Globus pallidus (tissue), 1 donor: ENCODE results near the gene PNPLA2.

Source experiments
- DNase-seq: peaks from one replicate; pipeline ENCODE4 v3.0.0-alpha.2; 2015; ENCODE audit warnings: low spot score

The PNPLA2 gene

DNA sequence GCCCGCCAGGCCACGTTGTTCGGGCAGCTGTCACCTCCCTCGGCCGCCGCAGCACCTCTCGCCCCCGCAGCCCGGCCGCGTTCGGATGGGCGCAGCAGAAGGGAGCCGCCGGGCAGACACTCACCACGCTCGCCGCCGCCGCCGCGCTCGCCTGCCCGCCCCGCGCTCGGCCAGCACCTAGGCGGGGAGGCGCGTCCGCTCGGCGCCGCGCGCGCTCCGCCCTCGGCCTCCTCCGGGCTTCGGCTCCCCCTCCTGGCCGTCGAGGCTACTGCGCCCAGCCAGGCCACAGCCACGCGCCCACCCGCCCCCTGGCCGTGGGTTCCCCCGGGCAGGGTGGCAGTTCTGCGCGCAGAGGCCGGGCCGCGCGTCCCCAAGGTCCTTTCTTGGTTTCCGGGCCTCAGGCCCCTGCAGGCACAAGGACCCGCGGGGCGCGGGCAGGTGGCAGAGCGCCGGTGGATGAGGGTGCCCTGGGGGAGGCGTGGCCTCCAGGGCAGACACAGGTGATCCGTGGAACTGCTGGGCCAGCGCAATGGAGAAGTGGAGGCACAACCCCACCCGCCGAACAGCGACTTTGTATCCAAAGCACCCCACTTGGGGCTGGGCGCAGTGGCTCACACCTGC lies 20.5 kb upstream of the PNPLA2 start, which contains the start of gene SLC25A22:
TSS of gene SLC25A22 (minus strand) at position 189 of the 621 bp plus-strand sequence. CDS start 3,275 bp downstream, outside the sequence.
- peak; percentile 69 for DNase-seq

DNA sequence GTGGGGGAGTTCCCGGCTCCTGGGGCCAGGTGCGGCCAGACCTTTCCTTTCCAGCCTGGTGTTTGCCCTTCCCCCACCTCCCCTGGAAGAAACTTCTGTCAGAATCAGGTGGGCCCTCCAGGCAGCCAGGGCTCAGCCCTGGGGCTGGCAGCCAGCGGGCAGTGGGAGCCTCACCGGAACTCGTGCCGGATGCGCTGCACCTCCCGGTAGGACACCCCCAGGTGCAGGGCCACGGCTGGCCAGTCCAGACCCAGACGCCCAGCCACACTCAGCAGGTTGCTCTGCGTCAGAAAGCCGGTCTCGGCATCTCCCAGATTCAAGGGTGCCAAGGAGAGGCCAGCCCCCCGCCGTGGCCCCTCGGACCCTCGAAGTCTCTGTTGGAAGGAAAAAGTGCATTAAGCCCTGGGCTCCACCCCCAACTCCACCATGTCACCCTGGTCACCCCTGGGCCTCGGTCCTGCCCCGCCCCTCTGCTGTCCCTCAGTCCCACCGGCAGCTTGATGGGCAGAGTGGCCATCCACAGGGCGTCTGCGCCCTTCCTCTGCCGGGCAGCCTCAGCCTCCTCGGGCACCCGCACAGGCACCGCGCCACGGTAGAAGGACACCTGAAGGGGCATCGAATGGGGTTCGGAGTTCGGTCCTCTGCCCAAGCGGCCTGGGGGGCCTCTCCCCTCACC lies 18.9 kb upstream of the PNPLA2 start:
- no peak for DNase-seq

DNA sequence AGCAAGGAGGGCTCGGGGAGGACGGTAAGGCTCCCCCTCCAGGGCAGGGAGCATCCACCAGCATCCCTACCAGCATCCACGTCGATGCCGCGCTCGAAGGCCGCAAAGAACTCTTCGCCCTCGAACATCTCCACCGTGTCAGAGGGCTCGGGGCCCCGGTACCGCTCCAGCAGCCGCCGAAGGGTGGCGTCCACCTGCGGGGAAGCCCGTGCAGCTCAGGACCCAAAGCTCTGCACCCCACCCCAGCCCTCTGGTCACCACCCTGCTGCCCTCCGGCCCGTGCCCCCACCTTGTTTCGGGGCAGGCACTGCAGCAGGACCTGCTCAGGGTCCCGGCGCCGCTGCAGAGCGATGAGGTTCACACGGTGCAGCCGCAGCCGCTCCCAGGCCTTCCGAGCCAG lies 18.2 kb upstream of the PNPLA2 start:
- DNase-seq: no peak

DNA sequence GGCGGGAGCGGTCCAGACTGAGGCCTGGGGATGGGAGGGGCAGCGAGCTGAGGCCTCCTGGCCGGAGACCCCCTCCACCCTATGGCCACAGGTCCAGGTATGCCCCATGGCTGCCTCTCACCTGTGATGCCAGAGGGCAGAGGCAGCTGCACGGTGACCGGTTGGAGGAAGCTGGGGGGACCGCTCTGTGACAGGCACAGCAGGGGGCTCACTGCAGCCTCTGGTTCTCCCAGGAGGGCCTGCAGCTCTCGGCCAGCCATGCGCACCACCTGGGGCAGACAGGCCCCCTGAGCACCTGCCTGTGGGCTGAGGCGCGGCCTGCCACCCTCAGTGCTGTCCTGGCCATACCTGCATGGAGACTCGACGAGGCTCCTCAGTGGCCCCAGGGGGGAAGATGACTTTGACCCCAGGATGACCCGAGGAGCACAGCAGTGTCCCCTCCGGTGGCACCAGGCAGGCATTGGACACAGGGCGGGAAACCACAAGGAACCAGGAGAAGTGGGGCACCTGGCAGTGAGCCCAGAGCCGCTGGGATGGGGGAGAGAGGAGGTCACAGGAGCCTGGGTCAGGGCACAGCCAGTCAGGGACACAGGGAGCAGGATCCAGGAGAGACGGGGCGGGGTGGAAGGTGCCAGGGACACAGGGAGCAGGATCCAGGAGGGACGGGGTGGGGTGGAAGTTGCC lies 17.5 kb upstream of the PNPLA2 start:
- DNase-seq: no peak

DNA sequence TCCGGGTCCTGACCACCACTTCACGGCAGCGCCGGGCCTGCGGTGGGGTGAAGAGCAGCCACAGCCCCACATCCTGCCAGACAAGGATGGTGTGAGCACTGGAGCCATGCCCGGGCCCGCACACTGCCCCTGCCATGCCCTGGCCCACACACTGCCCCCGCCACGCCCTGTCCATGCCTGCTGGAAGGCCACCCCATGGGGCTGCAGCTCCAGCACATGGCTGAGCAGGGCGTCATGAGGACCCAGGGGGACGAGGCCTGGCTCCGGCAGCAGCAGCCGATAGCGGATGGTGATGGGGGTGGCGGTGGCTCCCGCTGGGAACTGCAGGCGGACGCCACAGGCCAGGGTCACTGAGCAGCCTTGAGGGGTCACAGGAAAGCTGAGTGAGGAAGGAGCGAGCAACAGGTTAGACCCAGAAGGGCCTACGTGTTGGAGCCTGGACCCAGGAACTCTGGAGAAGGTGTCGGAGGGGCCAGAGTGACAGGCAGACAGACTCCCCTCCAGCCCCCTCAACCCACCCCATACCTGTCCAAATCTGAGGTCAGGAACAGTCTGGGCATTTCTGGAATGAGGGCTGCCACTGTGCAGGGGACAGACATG lies 16.6 kb upstream of the PNPLA2 start:
- no peak for DNase-seq

DNA sequence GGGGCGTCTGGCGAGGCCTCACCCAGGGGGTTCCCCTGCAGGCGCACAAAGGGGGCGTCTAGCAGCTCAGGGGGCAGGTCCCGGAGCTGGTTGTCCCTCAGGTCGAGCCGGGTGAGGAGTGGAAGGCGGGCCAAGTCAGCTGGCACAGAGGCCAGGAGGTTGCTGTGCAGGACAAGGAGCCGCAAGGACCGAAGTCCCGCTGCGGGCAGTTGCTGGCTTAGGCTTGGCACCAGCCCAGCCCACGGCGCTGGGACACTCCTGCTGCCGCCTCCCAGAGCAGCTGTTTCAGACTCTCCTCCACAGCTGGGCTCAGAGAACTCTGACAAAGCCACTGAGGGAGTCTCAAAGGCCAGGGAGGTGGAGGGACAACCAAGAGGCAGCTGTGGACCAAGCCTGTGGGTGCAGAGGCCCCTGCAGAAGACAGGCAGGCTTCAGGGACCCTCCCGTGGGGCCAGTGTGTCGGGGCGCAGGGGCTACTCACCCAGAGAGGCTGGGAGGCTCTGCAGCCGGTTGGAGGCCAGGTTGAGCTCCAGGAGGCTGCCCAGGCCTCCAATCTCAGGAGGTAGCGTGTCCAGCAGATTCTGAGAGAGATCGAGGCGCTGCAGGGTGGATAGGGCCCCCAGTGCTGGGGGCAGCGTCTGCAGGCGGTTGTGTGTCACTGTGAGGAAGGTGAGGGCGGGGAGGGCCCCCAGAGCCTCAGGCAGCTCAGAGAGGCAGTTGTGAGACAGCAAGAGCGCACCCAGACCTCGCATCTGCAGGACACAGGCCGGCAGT lies 15.8 kb upstream of the PNPLA2 start:
- DNase-seq: no peak

DNA sequence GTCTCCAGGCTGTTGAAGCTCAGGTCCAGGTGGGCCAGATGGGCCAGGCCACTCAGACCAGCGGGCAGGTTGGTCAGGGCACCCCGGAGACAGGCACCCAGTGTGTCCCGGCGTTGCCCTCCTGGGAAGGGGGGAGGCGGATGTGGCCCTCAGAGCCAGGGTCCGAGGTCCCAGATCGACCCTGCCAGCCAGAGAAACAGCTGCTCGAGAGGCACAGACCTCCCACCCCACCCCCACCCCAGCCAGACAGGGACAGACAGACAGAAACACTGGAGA lies 15.3 kb upstream of the PNPLA2 start:
- DNase-seq: no peak

DNA sequence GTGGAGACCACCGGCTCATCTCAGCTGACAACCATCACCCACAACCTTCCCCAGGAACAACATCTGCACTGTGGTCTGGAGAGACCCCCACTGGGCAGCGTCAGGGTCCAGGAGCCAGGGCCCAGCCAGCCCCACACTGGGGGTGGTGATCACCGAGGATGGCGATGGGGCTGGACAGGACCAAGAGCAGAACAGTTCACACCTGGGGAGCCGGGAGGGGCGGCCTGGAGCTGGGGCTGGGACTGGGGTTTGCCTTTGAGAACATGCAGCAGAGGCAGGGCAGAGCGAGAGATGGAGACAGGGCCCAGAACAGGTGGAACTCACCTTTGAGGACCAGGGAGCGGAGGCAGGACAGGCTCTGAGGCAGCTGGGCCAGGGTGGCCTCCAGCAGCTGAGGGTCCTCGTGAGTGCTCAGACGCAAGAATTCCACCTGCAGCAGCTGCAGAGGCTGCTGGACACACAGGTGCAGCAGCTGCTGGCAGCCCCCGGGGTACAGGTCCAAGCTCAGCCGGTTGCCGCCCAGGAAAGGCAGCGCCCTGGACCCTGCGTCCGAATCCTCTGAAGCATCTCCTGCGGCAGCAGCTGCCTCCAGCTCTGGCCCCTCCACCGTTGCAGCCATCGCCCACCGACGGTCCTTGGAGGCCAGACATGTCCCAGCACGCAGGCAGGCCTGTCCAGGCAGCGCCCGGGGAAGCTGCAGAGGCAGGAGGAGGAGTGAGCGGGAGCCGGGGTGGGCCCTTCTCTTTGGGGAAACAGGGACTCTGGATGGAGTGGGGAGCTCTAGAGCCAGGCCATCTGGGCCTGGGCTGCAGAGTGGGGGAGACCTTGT lies 14.7 kb upstream of the PNPLA2 start:
- DNase-seq: no peak

DNA sequence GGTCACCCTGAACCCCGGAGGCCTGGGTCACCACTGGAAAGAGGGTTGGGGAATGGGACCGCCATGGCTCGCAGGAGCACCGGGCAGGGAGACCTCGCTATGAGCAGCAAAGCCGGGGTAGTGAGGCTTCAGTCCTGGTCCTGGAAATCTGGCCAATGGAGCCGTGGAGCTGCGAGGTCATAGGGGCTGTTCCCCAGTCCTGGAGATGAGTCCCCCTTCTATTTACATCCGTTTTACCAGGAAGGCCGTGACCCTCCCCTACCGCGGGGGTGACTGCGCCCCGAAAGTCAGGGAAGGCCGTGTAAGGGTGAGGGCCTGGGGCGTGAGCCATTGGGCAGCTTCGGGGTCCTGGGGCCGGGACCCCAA lies 14.1 kb upstream of the PNPLA2 start:
- no peak for DNase-seq

DNA sequence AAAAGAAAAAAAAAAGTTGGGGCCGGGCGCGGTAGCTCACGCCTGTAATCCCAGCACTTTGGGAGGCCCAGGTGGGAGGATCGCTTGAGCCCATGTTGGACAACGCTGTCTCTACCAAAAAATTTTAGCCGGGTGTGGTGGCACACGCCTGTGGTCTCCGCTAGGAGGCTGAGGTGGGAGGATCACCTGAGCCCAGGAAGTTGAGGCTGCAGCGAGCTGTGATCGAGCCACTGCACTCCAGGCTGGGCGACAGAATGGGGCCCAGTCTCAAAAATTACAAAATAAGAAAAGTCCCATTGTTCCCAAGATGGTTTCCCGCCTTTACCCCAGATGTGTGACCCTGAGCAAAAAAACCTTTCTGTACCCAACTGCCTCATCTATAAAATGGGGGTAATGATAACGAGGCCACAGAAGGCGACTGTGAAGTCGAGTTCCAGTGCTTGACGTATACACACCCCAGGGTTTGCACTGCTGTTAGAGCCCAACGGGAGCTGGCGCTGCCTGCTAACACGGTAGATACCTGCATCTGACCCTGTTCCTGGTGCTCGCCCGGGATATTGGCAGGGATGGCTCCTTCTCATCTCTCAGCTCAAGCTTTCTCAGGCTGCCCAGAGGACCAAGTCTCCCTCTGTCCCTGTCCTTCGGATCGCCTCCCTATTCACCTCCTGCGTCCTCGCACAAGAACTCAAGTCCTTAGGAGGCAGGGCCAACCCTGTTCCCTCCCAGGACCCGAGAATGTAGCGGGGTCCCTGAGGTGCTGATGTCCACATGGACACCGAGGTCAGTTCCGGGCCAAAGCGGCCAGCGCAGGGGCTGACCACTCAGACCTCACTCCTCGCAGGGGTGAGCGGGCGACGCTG lies 10.1 kb upstream of the PNPLA2 start:
- DNase-seq: no peak

DNA sequence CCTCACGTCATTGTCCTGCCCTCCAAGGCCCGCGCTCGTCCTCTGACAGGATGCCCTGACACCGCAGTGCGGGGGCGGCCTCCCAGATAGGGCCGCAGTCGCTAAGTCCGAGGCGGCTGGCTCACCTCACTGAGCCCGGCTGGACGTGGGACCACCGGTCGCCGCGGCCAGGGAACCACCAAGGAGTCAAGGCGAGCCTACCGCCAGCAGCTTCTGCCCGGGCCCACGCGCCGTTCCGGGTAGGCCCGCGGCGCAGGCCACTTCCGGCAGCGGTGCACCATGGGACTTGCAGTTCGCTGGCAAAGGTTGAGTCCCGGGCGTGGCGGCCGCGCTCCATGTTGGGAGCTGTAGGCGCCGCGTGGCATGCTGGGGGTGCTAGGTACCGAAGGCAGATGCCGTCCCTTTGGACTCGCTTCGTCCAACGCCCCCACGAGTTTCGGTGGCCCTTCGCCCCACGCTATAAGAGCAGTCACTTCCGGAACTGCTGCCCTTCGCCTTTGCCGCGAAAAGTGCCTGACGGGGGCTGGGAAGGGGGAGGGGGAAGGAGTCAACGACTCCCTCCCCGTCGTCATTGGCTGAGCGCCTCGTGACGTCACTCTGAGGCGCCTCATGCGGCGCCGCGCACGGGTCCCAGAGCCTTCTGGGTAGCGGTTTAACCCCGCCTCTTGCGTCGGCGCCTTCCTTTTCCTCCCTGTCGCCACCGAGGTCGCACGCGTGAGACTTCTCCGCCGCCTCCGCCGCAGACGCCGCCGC lies 9.3 kb upstream of the PNPLA2 start, which contains the start of gene RPLP2:
TSS of gene RPLP2 (plus strand) at position 681 of the 753 bp plus-strand sequence. CDS start 268 bp downstream, outside the sequence.
- DNase-seq: peak; percentile 96

DNA sequence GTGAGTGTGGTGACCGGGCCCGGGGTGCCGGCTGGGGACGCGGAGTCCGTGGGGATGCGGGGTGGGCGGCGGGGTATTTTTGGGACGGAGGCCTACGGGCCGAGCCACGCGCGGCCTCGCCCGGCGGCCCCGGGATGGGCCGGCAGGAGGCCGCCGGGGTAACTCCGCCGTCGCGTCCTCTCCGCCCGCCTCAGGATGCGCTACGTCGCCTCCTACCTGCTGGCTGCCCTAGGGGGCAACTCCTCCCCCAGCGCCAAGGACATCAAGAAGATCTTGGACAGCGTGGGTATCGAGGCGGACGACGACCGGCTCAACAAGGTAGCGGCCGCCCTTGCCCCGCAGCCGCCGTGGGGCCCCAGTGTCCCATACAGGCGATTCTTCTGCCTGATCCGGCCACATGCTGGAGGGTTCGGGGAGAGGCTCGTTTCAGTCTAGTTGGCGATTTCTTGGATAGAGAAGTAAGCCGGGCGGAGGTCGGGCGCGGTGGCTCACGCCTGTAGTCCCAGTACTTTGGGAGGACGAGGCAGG lies 8.6 kb upstream of the PNPLA2 start:
- no peak for DNase-seq

DNA sequence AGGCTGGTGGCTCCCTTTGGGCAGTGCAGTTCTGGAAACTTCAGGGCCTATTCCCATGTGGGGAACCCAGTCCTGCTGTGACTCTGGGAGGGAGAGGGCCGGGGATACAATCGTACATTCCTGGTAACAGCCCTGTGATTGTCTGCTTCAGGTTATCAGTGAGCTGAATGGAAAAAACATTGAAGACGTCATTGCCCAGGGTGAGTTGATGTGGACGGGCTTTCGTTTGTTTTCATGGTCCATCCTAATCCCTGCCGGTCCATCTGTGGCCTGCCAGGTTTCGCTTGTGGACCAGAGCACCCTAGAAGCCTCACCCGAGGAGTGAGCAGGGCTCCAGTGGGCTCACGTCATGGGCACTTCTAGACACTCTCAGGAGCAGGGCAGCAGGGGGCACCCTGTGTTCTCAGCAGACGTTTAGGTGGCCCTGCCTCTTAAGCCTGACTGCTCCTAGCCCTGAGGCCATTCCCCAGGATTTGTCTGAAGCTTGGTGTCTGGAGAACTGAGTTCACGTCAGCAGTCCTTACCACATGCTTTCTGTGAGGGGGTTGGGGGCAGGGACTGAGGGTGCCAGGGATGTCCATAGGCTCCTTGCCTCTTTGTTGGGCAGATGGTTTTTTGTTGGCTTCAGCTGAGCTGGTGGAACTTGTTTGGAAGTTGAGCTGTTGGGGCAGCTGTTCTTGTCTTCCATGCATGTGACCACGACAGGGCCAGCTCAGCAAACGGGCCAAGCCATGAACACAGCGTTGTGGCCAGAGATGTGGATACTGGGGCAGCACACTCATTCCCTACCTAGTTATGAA lies 7.1 kb upstream of the PNPLA2 start:
- no peak for DNase-seq

DNA sequence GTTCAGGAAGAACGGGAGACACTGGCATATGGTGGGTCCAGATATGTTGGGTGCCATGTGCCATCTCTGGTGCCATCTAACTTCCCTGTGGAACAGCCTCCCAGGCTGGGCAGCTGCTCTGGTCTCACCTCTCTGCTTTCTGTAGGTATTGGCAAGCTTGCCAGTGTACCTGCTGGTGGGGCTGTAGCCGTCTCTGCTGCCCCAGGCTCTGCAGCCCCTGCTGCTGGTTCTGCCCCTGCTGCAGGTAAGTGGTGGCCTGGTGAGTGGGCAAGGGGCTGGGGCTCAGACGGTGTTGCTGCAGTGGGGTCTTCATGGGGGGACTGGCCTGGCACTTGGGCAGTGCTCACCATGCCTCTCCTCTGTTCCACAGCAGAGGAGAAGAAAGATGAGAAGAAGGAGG lies 6.3 kb upstream of the PNPLA2 start:
- no peak for DNase-seq

DNA sequence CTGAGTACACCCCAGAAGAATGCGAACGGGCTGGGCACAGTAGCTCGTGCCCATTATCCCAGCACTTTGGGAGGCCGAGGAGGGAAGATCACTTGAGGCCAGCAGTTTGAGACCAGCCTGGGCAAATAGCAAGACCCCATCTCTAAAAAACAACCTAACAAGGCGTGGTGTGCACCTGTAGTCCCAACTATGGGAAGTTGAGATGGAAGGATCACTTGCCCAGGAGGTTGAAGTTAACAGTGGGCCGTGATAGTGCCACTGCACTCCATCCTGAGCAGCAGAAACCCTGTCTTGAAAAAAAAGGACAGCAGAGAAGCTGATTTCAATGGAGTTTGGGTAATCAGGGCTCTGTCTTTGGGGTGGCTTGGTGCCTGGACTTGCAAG lies 5.7 kb upstream of the PNPLA2 start:
- DNase-seq: no peak

DNA sequence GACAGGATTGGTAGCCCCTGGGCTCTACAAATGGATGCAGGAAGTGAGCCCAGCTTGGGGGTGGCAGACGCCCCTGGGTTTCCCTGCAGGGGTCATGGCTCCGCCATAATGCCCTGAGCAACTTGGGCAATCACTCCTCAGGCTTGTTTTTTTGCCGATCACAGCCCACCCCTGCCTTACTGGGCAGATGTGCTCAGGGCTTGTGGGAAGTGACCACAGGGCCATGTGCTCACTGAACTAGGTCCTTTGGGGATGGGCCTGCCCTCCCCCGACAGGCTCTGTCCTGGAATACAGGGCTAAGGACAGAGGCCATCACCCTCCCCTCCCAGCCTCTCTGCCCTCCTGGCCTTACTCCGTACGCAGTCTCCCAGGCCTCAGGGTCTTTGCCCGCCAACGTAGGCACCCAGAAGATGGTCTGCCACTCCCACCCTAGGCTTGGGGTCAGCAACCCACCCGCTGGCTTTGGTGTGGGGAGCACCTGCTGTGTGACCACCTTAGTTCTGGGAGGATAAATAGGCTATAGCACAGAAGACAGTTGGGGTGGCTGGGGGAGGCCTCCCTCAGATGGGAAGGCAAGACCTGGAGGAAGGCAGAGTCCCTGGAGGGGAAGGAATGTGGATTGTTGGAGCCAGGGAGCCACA lies 5.1 kb upstream of the PNPLA2 start:
- no peak for DNase-seq

DNA sequence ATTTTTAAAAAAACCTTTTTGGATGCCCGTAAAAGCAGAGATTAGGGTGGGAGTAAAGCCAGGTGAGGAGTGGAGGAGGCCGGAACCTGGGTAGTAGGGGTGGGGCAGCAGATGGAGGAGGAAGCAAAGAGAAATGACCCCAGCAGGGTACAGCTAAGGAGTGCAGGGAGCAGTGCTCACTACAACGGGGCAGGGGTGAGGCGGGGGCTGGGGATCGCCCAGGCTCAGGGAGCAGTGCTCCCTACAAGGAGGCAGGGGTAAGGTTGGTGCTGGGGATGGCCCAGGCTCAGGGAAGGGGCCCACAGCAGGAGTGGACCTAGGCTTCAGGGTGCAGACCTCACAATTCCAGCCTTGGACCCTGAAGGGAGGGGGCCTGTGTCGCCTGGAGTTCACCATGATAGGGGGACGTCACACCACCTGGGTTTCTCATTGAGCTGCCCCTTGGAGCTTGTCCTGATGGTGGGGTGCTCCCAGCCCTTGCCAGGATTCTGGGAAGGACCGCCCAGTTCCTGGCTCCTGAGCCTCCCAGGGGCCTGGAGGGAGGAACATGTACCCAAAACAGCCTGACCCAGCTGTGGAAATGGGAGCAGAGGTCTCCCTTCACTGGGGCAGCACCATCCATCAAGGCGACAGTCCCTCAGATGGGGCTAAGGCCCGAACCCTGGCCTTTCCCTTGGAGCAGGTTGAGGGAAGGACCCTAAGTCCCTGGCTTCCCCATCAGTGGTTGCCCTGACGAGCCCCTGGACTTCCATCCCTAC lies 2.9 kb upstream of the PNPLA2 start:
- DNase-seq: no peak

DNA sequence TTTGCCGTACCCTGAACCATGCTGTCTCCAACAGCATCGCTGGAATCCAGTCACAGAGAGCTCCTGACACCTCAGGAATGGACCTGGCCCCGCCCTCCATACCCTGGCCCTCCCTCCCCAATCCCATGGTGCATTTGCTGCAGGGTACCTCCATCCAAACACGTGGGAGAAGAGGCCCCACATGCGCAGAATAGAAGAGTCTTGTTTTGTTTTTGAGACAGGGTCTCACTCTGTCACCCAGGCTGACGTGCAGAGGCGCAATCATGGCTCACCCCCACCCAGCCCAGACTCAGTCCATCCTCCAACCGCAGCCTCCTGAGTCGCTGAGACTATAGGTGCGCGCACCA lies 2.3 kb upstream of the PNPLA2 start:
- DNase-seq: no peak
